HCT116 (cell line): ENCODE data around the gene TOX2. TPM values are rescaled to one million over a fixed set of nuclear protein-coding genes. Genes with fewer than 3 reads are reported as not detected.

Source experiments
- ATAC-seq: fragments of 200-7000 bp; cut with Tn5 transposase; 2 replicates; pipeline ENCODE4 v1.9.1; 2020; ENCODE audit warnings: mild to moderate bottlenecking, moderate library complexity
- BruUV-seq: library from RNA; stranded (reverse); fragments of 400-500 nt; replicated peaks from 2 replicates; lab custom pipeline; 2021; lab: Mats Ljungman, UMichigan
- CTCF ChIA-PET: fragments of 300-600 bp; sonication (Branson Sonifier 250); formaldehyde crosslinking; loops from one replicate; lab custom pipeline; 2021; ENCODE audit warnings: antibody characterized with exemption; lab: Charles Lee
- POLR2A ChIA-PET: fragments of 300-600, 350-600 bp; sonication (Branson Sonifier 250); formaldehyde crosslinking; loops from one replicate; lab custom pipeline; 2021; ENCODE audit warnings: antibody characterized with exemption; lab: Charles Lee
- RAD21 ChIA-PET, 2 experiments: fragments of 300-600 bp; sonication (Branson Sonifier 250); formaldehyde crosslinking; loops; one replicate each; lab custom pipeline; 2023; ENCODE audit warnings: low total read pairs in 2 of 2; ENCODE audit not compliant: uncharacterized antibody in 2 of 2, unreplicated experiment in 2 of 2, low non-redundant PET in 1 of 2; lab: Charles Lee
- DNase-seq: peaks from one replicate; pipeline ENCODE4 v3.0.0-alpha.2; 2010; ENCODE audit warnings: low read depth, low spot score
- H2AFZ ChIP-seq: fragments of 200-600 bp; shearing (Covaris generic), sonication (generic); 2 replicates; pipeline ENCODE4 v1.6.1; 2017; ENCODE audit warnings: low read depth, mixed run types, mixed read lengths, antibody characterized with exemption, low read length; ENCODE audit not compliant: poor library complexity, severe bottlenecking
- H3K27ac ChIP-seq: 2 replicates; pipeline ENCODE4 v1.5.1; 2012; ENCODE audit warnings: low read depth, low read length
- H3K27me3 ChIP-seq: fragments of 200-600 bp; sonication (generic); 2 replicates; pipeline ENCODE4 v1.6.1; 2016; ENCODE audit warnings: mixed run types, low read length, mixed read lengths; ENCODE audit not compliant: insufficient read depth
- H3K36me3 ChIP-seq, 2 experiments: fragments of 200-500 bp in 1 of 2; fragments of 200-600 bp in 1 of 2; sonication (Bioruptor generic) in 1 of 2; sonication (generic) in 1 of 2; 2 replicates each; pipeline versions ENCODE4 v1.5.1 to v1.6.1; 2014 to 2016; ENCODE audit warnings: low read length in 2 of 2, inconsistent platforms in 1 of 2, mixed read lengths in 1 of 2, mixed run types in 1 of 2; ENCODE audit not compliant: insufficient read depth in 2 of 2, control insufficient read depth in 1 of 2
- H3K4me1 ChIP-seq, 2 experiments: fragments of 200-600 bp in 1 of 2; sonication (generic) in 1 of 2; 2 replicates each; pipeline versions ENCODE4 v1.5.1 to v1.6.1; 2012 to 2017; ENCODE audit warnings: low read length in 2 of 2, inconsistent platforms in 1 of 2, mild to moderate bottlenecking in 1 of 2, mixed read lengths in 1 of 2, mixed run types in 1 of 2, moderate library complexity in 1 of 2; ENCODE audit not compliant: insufficient read depth in 2 of 2, control insufficient read depth in 1 of 2
- H3K4me2 ChIP-seq: fragments of 200-600 bp; sonication (generic); 2 replicates; pipeline ENCODE4 v1.6.1; 2017; ENCODE audit warnings: mixed run types, low read length, mixed read lengths
- H3K4me3 ChIP-seq, 2 experiments: fragments of 200-600 bp in 1 of 2; sonication (generic) in 1 of 2; replicated peaks in 1 of 2; 2 replicates each; pipeline ENCODE4 v1.5.1; 2011 to 2016; ENCODE audit warnings: low read length in 2 of 2, control low read depth in 1 of 2, low read depth in 1 of 2, mild to moderate bottlenecking in 1 of 2, mixed read lengths in 1 of 2, mixed run types in 1 of 2
- H3K79me2 ChIP-seq: fragments of 200-600 bp; sonication (generic); 2 replicates; pipeline ENCODE4 v1.6.1; 2017; ENCODE audit warnings: mild to moderate bottlenecking, mixed run types, low read length, moderate library complexity, mixed read lengths; ENCODE audit not compliant: insufficient read depth
- H3K9ac ChIP-seq: fragments of 200-600 bp; sonication (generic); 2 replicates; pipeline ENCODE4 v1.6.1; 2016; ENCODE audit warnings: low read length, mixed read lengths
- H3K9me2 ChIP-seq: fragments of 200-600 bp; sonication (generic), shearing (Covaris generic); 2 replicates; pipeline ENCODE4 v1.6.1; 2017; ENCODE audit warnings: mixed run types, mild to moderate bottlenecking, moderate library complexity; ENCODE audit not compliant: insufficient read depth
- H3K9me3 ChIP-seq, 2 experiments: fragments of 200-500 bp in 1 of 2; fragments of 200-600 bp in 1 of 2; sonication (Bioruptor generic) in 1 of 2; sonication (generic) in 1 of 2; 2 replicates each; pipeline ENCODE4 v1.6.1; 2014 to 2017; ENCODE audit warnings: low read length in 2 of 2, mixed read lengths in 2 of 2, inconsistent platforms in 1 of 2, low read depth in 1 of 2, mild to moderate bottlenecking in 1 of 2, mixed run types in 1 of 2, moderate library complexity in 1 of 2; ENCODE audit not compliant: control insufficient read depth in 1 of 2, insufficient read depth in 1 of 2
- H4K20me1 ChIP-seq: fragments of 200-600 bp; sonication (generic), shearing (Covaris generic); 2 replicates; pipeline ENCODE4 v1.6.1; 2017; ENCODE audit warnings: mixed run types, mild to moderate bottlenecking, moderate library complexity; ENCODE audit not compliant: insufficient read depth
- CEBPB ChIP-seq: IDR thresholded peaks from 2 replicates; pipeline ENCODE4 v1.6.1; 2012; ENCODE audit warnings: low read depth
- EZH2phosphoT487 ChIP-seq: fragments of 200-600 bp; IDR thresholded peaks from 2 replicates; pipeline ENCODE4 v1.6.1; 2018; ENCODE audit warnings: antibody characterized with exemption, borderline replicate concordance
- FOSL1 ChIP-seq: IDR thresholded peaks from 2 replicates; pipeline ENCODE4 v1.6.1; 2012; ENCODE audit warnings: low read depth
- REST ChIP-seq: IDR thresholded peaks from 2 replicates; pipeline ENCODE4 v1.6.1; 2012; ENCODE audit warnings: low read depth
- ZFX ChIP-seq: fragments of 450-650 bp; IDR thresholded peaks from 2 replicates; pipeline ENCODE4 v1.6.1; 2017
- intact Hi-C: fragments of 100-400 bp; cut with micrococcal nuclease; formaldehyde crosslinking; loops from 2 replicates; pipeline ENCODE4 v1.10.0; 2022
- total RNA-seq: library from RNA; stranded (reverse); gene quantifications from one replicate; pipeline ENCODE4 v1.2.1, GENCODE V29; 2021; ENCODE audit not compliant: unreplicated experiment

TOX2 gene
- total RNA-seq, 1 experiment from 2014 or later: 39.6 TPM

- TF ChIP-seq REST: no peak
- TF ChIP-seq CEBPB: peak; percentile 78
- no peak for TF ChIP-seq EZH2phosphoT487
Observed at GRCh38 chr20:43955062-43955749, 40.6 kb downstream of the TOX2 start (continued).

- no peaks in the 10 kb centered on the region for H3K36me3 ChIP-seq
- CTCF ChIA-PET: interaction anchor here (1.3 to 2.1 kb wide), 2 partner anchors 27 to 125 kb away, joined by 6 read pairs; no protein-coding TSS in a partner anchor
- no peak overlapping the region for H2AFZ ChIP-seq
- H3K79me2 ChIP-seq: peaks cover 19% of the 10 kb centered on the region; the same call in 1 of the 2 replicates
- TSS peak; percentile 75 for BruUV-seq
- peak; percentile 72 for ATAC-seq
- peak overlapping the region in 1 of 2 experiments; percentile 15; a peak in 2 of 4 replicates for H3K4me3 ChIP-seq
- peaks cover 77 to 88% of the 10 kb centered on the region in 2 experiments for H3K4me1 ChIP-seq
- H3K9ac ChIP-seq: peak overlapping the region; percentile 49
- H3K9me2 ChIP-seq: no peaks in the 10 kb centered on the region
- H3K27ac ChIP-seq: peak overlapping the region; percentile 88
- TF ChIP-seq FOSL1 (no peak), ZFX (0 out of 2 replicates have a peak, but pooled peaks have one; percentile 38)
- TF ChIP-seq, all 23 proteins: peak for 1
- Histone ChIP-seq H4K20me1 (no peaks in the 10 kb centered on the region), H3K4me2 (peak overlapping the region; percentile 72), H3K27me3 (no peaks in the 10 kb centered on the region), H3K9me3 (peaks cover 0 to 6% of the 10 kb centered on the region in 2 experiments; a peak in 1 of 4 replicates)
- ChIA-PET POLR2A (interaction anchor here (1.0 to 2.7 kb wide), 4 partner anchors 13 to 29 kb away, joined by 3 to 14 read pairs (median 6); no protein-coding TSS in a partner anchor), RAD21 (no interaction called here)
- intact Hi-C loops: no loop called here
- peak; percentile 52 for DNase-seq
Observed at GRCh38 chr20:43955750-43956191, 41.1 kb downstream of the TOX2 start.
